H1 (cell line): Measurements from ENCODE around the gene SLC6A2.

Source experiments
- ATF2 ChIP-seq: IDR thresholded peaks from 2 replicates; pipeline ENCODE4 v1.6.1; 2012; ENCODE audit warnings: low read length, inconsistent platforms
- CHD2 ChIP-seq: IDR thresholded peaks from 2 replicates; pipeline ENCODE4 v1.6.1; 2012; ENCODE audit warnings: low read length, improper control_type of control experiment
- CTCF ChIP-seq, 3 experiments: IDR thresholded peaks; 1 replicate in 2 of 3; 2 replicates in 1 of 3; pipeline versions ENCODE4 v1.5.1 to v1.6.1; 2011; ENCODE audit warnings: low read length in 3 of 3, mild to moderate bottlenecking in 3 of 3, inconsistent platforms in 2 of 3, low read depth in 1 of 3, moderate library complexity in 1 of 3; ENCODE audit not compliant: insufficient read depth in 1 of 3; ENCODE audit errors: control extremely low read depth in 1 of 3
- EZH2 ChIP-seq: fragments of 200-600 bp; sonication (generic); IDR thresholded peaks from 2 replicates; pipeline ENCODE4 v1.7.1; 2012; ENCODE audit warnings: low read depth, mild to moderate bottlenecking, moderate library complexity, low read length, inconsistent platforms; ENCODE audit not compliant: severe bottlenecking
- GABPA ChIP-seq: IDR thresholded peaks from 2 replicates; pipeline ENCODE4 v1.6.1; 2011; ENCODE audit warnings: mild to moderate bottlenecking, low read length, moderate library complexity, borderline replicate concordance; ENCODE audit not compliant: insufficient read depth
- MAX ChIP-seq: IDR thresholded peaks from 2 replicates; pipeline ENCODE4 v1.6.1; 2012; ENCODE audit warnings: inconsistent platforms
- POLR2A ChIP-seq, 2 experiments: IDR thresholded peaks; 1 replicate in 1 of 2; 2 replicates in 1 of 2; pipeline ENCODE4 v1.6.1; 2011; ENCODE audit warnings: low read depth in 2 of 2, low read length in 2 of 2, mild to moderate bottlenecking in 2 of 2; ENCODE audit errors: control extremely low read depth in 1 of 2
- RFX5 ChIP-seq: IDR thresholded peaks from 2 replicates; pipeline ENCODE4 v1.6.1; 2011; ENCODE audit warnings: low read depth, low read length, improper control_type of control experiment, borderline replicate concordance
- RNF2 ChIP-seq: fragments of 200-900, 300-1000 bp; sonication (generic); IDR thresholded peaks from 2 replicates; pipeline ENCODE4 v1.7.1; 2016; ENCODE audit warnings: borderline replicate concordance, low read depth, mild to moderate bottlenecking, antibody characterized with exemption, low read length; ENCODE audit not compliant: poor library complexity, severe bottlenecking; ENCODE audit errors: missing control alignments
- SIX5 ChIP-seq: IDR thresholded peaks from 2 replicates; pipeline ENCODE4 v1.6.1; 2011; ENCODE audit warnings: mild to moderate bottlenecking, low read depth, low read length
- SP1 ChIP-seq: IDR thresholded peaks from 2 replicates; pipeline ENCODE4 v1.6.1; 2011; ENCODE audit warnings: low read depth, low read length
- ZNF274 ChIP-seq: IDR thresholded peaks from 2 replicates; pipeline ENCODE4 v1.7.0; 2012; ENCODE audit warnings: low read length, borderline replicate concordance; ENCODE audit errors: extremely low read depth

- TF ChIP-seq ZNF274 (no peak), POLR2A (IDR thresholded peaks at IDR 0.05; ENCODE audit: control extremely low read depth in 1 of 2, low read depth in 2 of 2, low read length in 2 of 2) (no peak), CTCF (IDR thresholded peaks at IDR 0.05; ENCODE audit: control extremely low read depth in 1 of 3, insufficient read depth in 1 of 3, low read depth in 1 of 3, low read length in 3 of 3) (no peak), GABPA (no peak), SIX5 (no peak), EZH2 (no peak), ATF2 (no peak), MAX (no peak), RNF2 (no peak), SP1 (no peak), CHD2 (no peak), RFX5 (no peak)
Measured at GRCh38 chr16:55699616-55700015, 43.8 kb downstream of the SLC6A2 start.
